GM12878 (cell line): ENCODE measurements around the gene SOST. TPM values are rescaled to one million over a fixed set of nuclear protein-coding genes. Genes with fewer than 3 reads are reported as not detected.
A peak's percentile ranks its signal among the peaks of the same experiment; 100 is the strongest.

Experiments used
- BCL3 ChIP-seq: IDR thresholded peaks from 2 replicates; pipeline ENCODE4 v1.6.1; 2011; ENCODE audit warnings: borderline replicate concordance, low read depth, mild to moderate bottlenecking, moderate library complexity, low read length; ENCODE audit not compliant: insufficient read depth, poor library complexity, severe bottlenecking
- CBFB ChIP-seq: IDR thresholded peaks from 2 replicates; pipeline ENCODE4 v1.6.1; 2016; ENCODE audit warnings: antibody characterized with exemption, low read depth
- CHD1 ChIP-seq: IDR thresholded peaks from 2 replicates; pipeline ENCODE4 v1.6.1; 2012; ENCODE audit warnings: low read depth, low read length, improper control_type of control experiment
- CREB1 ChIP-seq: IDR thresholded peaks from 2 replicates; pipeline ENCODE4 v1.6.1; 2012; ENCODE audit warnings: low read depth, mild to moderate bottlenecking, inconsistent platforms
- CREM ChIP-seq: IDR thresholded peaks from 2 replicates; pipeline ENCODE4 v1.6.1; 2014; ENCODE audit warnings: antibody characterized with exemption, low read depth
- E2F8 ChIP-seq: fragments of 450-650 bp; IDR thresholded peaks from 2 replicates; pipeline ENCODE4 v1.6.1; 2018; ENCODE audit warnings: mild to moderate bottlenecking, low read depth, moderate library complexity; ENCODE audit not compliant: partially characterized antibody
- ESRRA ChIP-seq: IDR thresholded peaks from 2 replicates; pipeline ENCODE4 v1.6.1; 2012; ENCODE audit warnings: mild to moderate bottlenecking, low read length, improper control_type of control experiment
- FOS ChIP-seq: IDR thresholded peaks from 3 replicates; pipeline ENCODE4 v1.6.1; 2011; ENCODE audit warnings: borderline replicate concordance; ENCODE audit not compliant: insufficient read length; ENCODE audit errors: extremely low read depth
- IKZF1 ChIP-seq: fragments of 450-650 bp; conservative IDR thresholded peaks from 2 replicates; pipeline ENCODE4 v1.6.1; 2017; ENCODE audit warnings: antibody characterized with exemption, mild to moderate bottlenecking
- KDM1A ChIP-seq: fragments of 200-600 bp; sonication (generic); IDR thresholded peaks from 2 replicates; pipeline ENCODE4 v1.6.1; 2016; ENCODE audit warnings: borderline replicate concordance
- NBN ChIP-seq: fragments of 450-650 bp; IDR thresholded peaks from 2 replicates; pipeline ENCODE4 v1.6.1; 2016
- NR2C2 ChIP-seq: IDR thresholded peaks from 2 replicates; pipeline ENCODE4 v1.6.1; 2011; ENCODE audit warnings: borderline replicate concordance, low read depth; ENCODE audit not compliant: control insufficient read depth, insufficient read length
- PKNOX1 ChIP-seq: fragments of 450-650 bp; IDR thresholded peaks from 2 replicates; pipeline ENCODE4 v1.6.1; 2016; ENCODE audit warnings: mild to moderate bottlenecking
- POU2F2 ChIP-seq: IDR thresholded peaks from 3 replicates; pipeline ENCODE4 v1.6.1; 2011; ENCODE audit warnings: low read depth, mild to moderate bottlenecking, low read length, borderline replicate concordance
- RAD51 ChIP-seq: fragments of 450-650 bp; IDR thresholded peaks from 2 replicates; pipeline ENCODE4 v1.6.1; 2016; ENCODE audit warnings: moderate library complexity, mild to moderate bottlenecking, inconsistent platforms
- SKIL ChIP-seq: fragments of 450-650 bp; IDR thresholded peaks from 2 replicates; pipeline ENCODE4 v1.6.1; 2017; ENCODE audit warnings: mild to moderate bottlenecking, low read depth, inconsistent platforms; ENCODE audit not compliant: poor library complexity, severe bottlenecking
- STAT3 ChIP-seq: IDR thresholded peaks from 2 replicates; pipeline ENCODE4 v1.6.1; 2011; ENCODE audit warnings: low read depth, low read length, improper control_type of control experiment
- SUZ12 ChIP-seq: fragments of 200-600 bp; sonication (generic); IDR thresholded peaks from one replicate; pipeline ENCODE4 v1.6.1; 2018; ENCODE audit warnings: antibody characterized with exemption, mild to moderate bottlenecking; ENCODE audit not compliant: unreplicated experiment
- TAF1 ChIP-seq: IDR thresholded peaks from 2 replicates; pipeline ENCODE4 v1.6.1; 2011; ENCODE audit warnings: mild to moderate bottlenecking, low read depth, low read length, borderline replicate concordance
- TCF12 ChIP-seq: IDR thresholded peaks from 2 replicates; pipeline ENCODE4 v1.6.1; 2011; ENCODE audit warnings: low read depth, mild to moderate bottlenecking, low read length
- TCF7 ChIP-seq: IDR thresholded peaks from 2 replicates; pipeline ENCODE4 v1.6.1; 2014; ENCODE audit warnings: antibody characterized with exemption, borderline replicate concordance
- polyA plus RNA-seq, 11 experiments: library from polyadenylated mRNA; depleted of rRNA in 4 of 11; unstranded in 6 of 11; stranded (reverse) in 5 of 11; fragments of >200 nt; fragmentation: Nextera tagmentation in 4 of 11; fragmentation: Illumina TruSeq in 1 of 11; extraction: Ambion mirVana in 4 of 11; extraction: Trizol in 1 of 11; gene quantifications; 1 replicate in 1 of 11; 2 replicates in 10 of 11; pipeline versions ENCODE4 v1.2.1 to v1.2.3, GENCODE V29; 2011 to 2016; ENCODE audit warnings: inconsistent platforms in 2 of 11, missing spikeins in 2 of 11, low read depth in 1 of 11
- total RNA-seq, 4 experiments: library from RNA; depleted of rRNA in 3 of 4; stranded (reverse); fragments of >200 nt in 3 of 4; fragmentation: Illumina TruSeq in 1 of 4; extraction: Trizol in 1 of 4; gene quantifications; 2 replicates each; pipeline versions ENCODE4 v1.2.1 to v1.2.3, GENCODE V29; 2013 to 2021

The SOST gene
- total and polyA plus RNA-seq, 10 of the 15 experiments (the other 5 are each of a cell fraction or from before 2014, with no cell fraction given): not detected

- TF ChIP-seq CREB1 (peak; percentile 78; the same call in 1 of the 2 replicates), STAT3 (no peak), NBN (0 out of 2 replicates have a peak, but pooled peaks have one; percentile 13), BCL3 (no peak), POU2F2 (0 out of 3 replicates have a peak, but pooled peaks have one; percentile 40), E2F8 (no peak), CHD1 (no peak), TCF12 (0 out of 2 replicates have a peak, but pooled peaks have one; percentile 12), ESRRA (no peak), FOS (no peak), SUZ12 (no peak), SKIL (no peak), TCF7 (no peak), RAD51 (peak; percentile 87), CREM (peak; percentile 77), TAF1 (peak; percentile 39; the same call in 1 of the 2 replicates), CBFB (no peak), IKZF1 (peak; percentile 48), KDM1A (no peak), NR2C2 (no peak), PKNOX1 (peak; percentile 57; the same call in 1 of the 2 replicates)
Observed at GRCh38 chr17:43778337-43779144, 19.9 kb upstream of the SOST start, which contains the start of gene DUSP3 (continued).
